Progenitor cell of endocrine pancreas (in vitro differentiated cells): Measurements from ENCODE around the gene CYP2D6. TPM values are rescaled to one million over a fixed set of nuclear protein-coding genes. Genes with fewer than 3 reads are reported as not detected.
"Not testable (repeated sequence)": the region's sequence is repeated elsewhere in the genome, so short reads cannot be mapped to it uniquely, and the experiment has no call there.

ENCODE experiments used
- DNase-seq: peaks from one replicate; pipeline ENCODE4 v3.0.0; 2021; ENCODE audit warnings: low spot score; ENCODE audit not compliant: unreplicated experiment
- H3K27ac Mint-ChIP-seq: 2 replicates; pipeline ENCODE4 v1.8.0; 2021; ENCODE audit warnings: mild to moderate bottlenecking, moderate library complexity, mixed read lengths
- H3K27me3 Mint-ChIP-seq: 2 replicates; pipeline ENCODE4 v1.8.0; 2021; ENCODE audit warnings: mixed read lengths
- H3K36me3 Mint-ChIP-seq: 2 replicates; pipeline ENCODE4 v1.8.0; 2022; ENCODE audit warnings: mixed read lengths; ENCODE audit not compliant: insufficient read depth
- H3K4me1 Mint-ChIP-seq: 2 replicates; pipeline ENCODE4 v1.8.0; 2021; ENCODE audit warnings: low read depth, mixed read lengths
- H3K4me3 Mint-ChIP-seq: 2 replicates; pipeline ENCODE4 v1.8.0; 2021; ENCODE audit warnings: low read depth, mild to moderate bottlenecking, moderate library complexity, mixed read lengths
- H3K9me3 Mint-ChIP-seq: 2 replicates; pipeline ENCODE4 v1.8.0; 2021; ENCODE audit warnings: low read depth, mixed read lengths
- CTCF ChIP-seq: fragments of 200-600 bp; sonication (generic); IDR thresholded peaks from one replicate; pipeline ENCODE4 v1.5.0; 2021; ENCODE audit warnings: antibody characterized with exemption, mild to moderate bottlenecking; ENCODE audit not compliant: unreplicated experiment
- total RNA-seq: library from RNA; stranded (reverse); gene quantifications from 2 replicates; pipeline ENCODE4 v1.2.1, GENCODE V29; 2021

CYP2D6 gene
- total RNA-seq, 1 donor from 2014 or later, result 8.0 TPM

DNA sequence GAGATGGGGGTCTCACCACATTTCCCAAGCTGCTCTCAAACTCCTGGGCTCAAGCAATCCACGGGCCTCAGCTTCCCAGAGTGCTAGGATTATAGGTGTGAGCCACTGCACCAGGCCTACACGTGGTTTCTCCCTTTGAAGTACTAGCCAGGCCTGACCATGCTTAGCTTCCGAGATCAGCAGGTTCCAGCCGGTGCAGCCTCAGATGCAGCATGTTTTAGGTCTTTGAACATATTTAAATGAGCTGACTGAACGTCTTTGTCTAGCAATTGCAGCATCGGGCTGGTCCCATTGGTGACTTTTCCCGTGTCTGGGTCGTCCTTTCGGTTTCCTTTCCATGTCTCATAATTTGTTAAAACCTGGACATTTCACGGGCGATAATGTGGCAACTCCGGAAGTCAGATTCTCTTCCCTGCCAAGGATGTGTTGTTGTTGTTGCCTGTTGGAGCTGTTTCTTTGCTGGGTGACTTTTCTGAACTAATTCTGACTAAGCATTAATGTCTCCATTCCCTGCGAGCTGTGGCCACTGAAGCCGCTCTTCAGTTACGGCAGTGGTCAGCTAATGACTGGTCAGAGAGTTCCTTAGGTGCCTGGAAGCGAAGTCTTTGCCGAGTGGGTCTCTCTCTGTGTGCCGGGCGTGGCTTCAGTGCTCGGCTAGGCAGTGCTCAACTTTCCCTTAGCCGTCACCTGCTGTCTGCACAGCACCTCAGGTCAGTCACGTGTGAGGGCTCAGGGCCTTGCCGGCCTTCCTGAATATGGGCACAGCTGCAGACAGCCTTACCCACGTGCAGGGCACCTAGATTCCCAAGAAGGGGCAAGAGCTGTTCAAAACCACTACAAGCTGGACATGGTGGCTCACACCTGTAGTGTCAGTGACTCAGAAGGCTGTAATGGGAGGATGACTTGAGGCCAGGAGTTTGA lies 3.8 kb upstream of the CYP2D6 start:
- DNase-seq, result no peak
- Mint-ChIP-seq H3K27ac (no peak overlapping the region), H3K9me3 (no peaks in the 10 kb centered on the region), H3K36me3 (peaks cover 5% of the 10 kb centered on the region), H3K27me3 (no peaks in the 10 kb centered on the region), H3K4me3 (no peak overlapping the region), H3K4me1 (peaks cover 3% of the 10 kb centered on the region)
- no peak for TF ChIP-seq CTCF

- Mint-ChIP-seq H3K4me1 (peaks cover 3% of the 10 kb centered on the region), H3K27ac (no peak overlapping the region), H3K27me3 (no peaks in the 10 kb centered on the region), H3K36me3 (no peaks in the 10 kb centered on the region), H3K4me3 (no peak overlapping the region), H3K9me3 (no peaks in the 10 kb centered on the region)
- DNase-seq, result no peak
- no peak for TF ChIP-seq CTCF
These were observed 1.8 kb upstream of the CYP2D6 start for GRCh38 chr22:42132457-42132856.

DNA sequence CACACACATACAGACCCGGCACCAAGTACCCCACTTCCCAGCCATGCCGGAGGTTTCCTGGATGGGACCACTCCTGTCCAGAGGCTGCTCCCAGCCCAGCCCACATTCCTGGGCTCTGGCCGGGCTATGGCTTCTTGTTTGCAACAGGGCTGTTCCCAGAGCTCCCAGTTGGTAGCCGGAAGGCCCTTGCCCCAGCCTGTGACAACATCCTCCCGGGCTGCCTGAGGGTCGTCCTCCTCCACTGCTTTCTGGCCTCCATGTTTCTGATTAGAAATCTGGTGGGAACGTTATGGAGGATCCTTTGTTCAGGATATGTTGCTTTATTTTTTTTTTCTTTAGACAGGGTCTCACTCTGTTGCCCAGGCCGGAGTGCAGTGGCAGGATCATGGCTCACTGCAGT lies 952 bp upstream of the CYP2D6 start:
- H3K4me1 Mint-ChIP-seq, result peaks cover 3% of the 10 kb centered on the region
- H3K27me3 Mint-ChIP-seq, result no peaks in the 10 kb centered on the region
- no peak for DNase-seq

GRCh38 chr22:42130182-42130581 lies 428 bp downstream of the CYP2D6 start:
- H3K4me1 Mint-ChIP-seq, H3K27ac Mint-ChIP-seq, DNase-seq, H3K36me3 Mint-ChIP-seq, H3K27me3 Mint-ChIP-seq, H3K4me3 Mint-ChIP-seq, H3K9me3 Mint-ChIP-seq: not testable (repeated sequence)

More for the DNA sequence above, 952 bp upstream of the CYP2D6 start:
- Mint-ChIP-seq H3K27ac (no peak overlapping the region), H3K36me3 (no peaks in the 10 kb centered on the region), H3K4me3 (no peak overlapping the region), H3K9me3 (no peaks in the 10 kb centered on the region)
- TF ChIP-seq CTCF, result no peak

- not testable (repeated sequence) for H3K27me3 Mint-ChIP-seq, DNase-seq, H3K4me1 Mint-ChIP-seq, H3K9me3 Mint-ChIP-seq, H3K27ac Mint-ChIP-seq, H3K4me3 Mint-ChIP-seq, H3K36me3 Mint-ChIP-seq
These were observed 1.6 kb downstream of the CYP2D6 start for GRCh38 chr22:42128776-42129694.

- not testable (repeated sequence) for H3K36me3 Mint-ChIP-seq, H3K9me3 Mint-ChIP-seq, H3K27me3 Mint-ChIP-seq, DNase-seq, H3K4me3 Mint-ChIP-seq, H3K4me1 Mint-ChIP-seq, H3K27ac Mint-ChIP-seq
These were observed 2.6 kb downstream of the CYP2D6 start for GRCh38 chr22:42128007-42128406.
